Peyer's patch (tissue), 4 donors: Measurements from ENCODE around the gene CDC14B.

Experiments used
- CTCF ChIP-seq, 6 experiments: fragments of 450-650 bp in 4 of 6; fragments of 200-600 bp in 2 of 6; sonication (generic) in 1 of 6; IDR thresholded peaks; one replicate each; pipeline ENCODE4 v1.5.1; 2017 to 2019; ENCODE audit warnings: antibody characterized with exemption in 6 of 6, mild to moderate bottlenecking in 3 of 6, moderate library complexity in 1 of 6
- POLR2A ChIP-seq, 2 donors: fragments of 450-650 bp; IDR thresholded peaks; one replicate each; pipeline ENCODE4 v1.5.1; 2017; ENCODE audit warnings: antibody characterized with exemption in 2 of 2, mild to moderate bottlenecking in 2 of 2, moderate library complexity in 2 of 2

GRCh38 chr9:96654450-96655197, 35.0 kb upstream of the CDC14B start:
- TF ChIP-seq CTCF (IDR thresholded peaks at IDR 0.05) (peak in 3 of 6 experiments; percentile 44 to 53 (median 46)), POLR2A (IDR thresholded peaks at IDR 0.05) (peak; percentile 29 to 62)
